Measurements from ENCODE around the gene CACNA2D1. TPM values are rescaled to one million over a fixed set of nuclear protein-coding genes. Genes with fewer than 3 reads are reported as not detected.
A peak's percentile ranks its signal among the peaks of the same experiment; 100 is the strongest.

The CACNA2D1 gene
- polyA plus RNA-seq, 1 experiment, result 19.5 TPM

DNA sequence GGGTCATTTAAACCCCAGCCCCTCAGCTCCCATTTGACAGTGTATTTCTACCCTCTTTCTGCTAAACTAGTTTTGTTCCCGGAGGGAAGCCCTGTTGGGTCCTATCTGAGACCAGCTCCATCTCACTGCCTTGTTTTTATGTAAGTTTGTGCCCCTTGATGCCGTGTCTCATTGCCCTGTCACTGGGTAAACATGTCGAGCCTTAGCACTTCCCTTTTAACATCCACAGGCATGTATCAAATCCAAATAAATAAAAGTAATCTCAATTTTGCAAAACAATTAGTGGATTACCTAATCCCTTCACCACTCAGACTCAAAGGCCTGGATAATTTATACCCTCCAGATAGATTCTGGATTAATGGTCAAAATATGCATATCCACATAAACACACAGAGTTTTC is 115.7 kb downstream of the CACNA2D1 start:
- ChIA-PET CTCF (no interaction called here), POLR2A (no interaction called here)
- DNase-seq (ENCODE audit: low read depth, low spot score), result no peak
- Histone ChIP-seq H3K27me3 (ENCODE audit: control insufficient read depth, insufficient read depth, low read length) (no peaks in the 10 kb centered on the region), H3K27ac (ENCODE audit: low read depth, low read length) (no peak overlapping the region), H3K4me3 (ENCODE audit: low read depth, low read length) (no peak overlapping the region), H3K9me3 (ENCODE audit: control insufficient read depth, insufficient read depth, low read length) (no peaks in the 10 kb centered on the region)
- TF ChIP-seq, protein P1, sequence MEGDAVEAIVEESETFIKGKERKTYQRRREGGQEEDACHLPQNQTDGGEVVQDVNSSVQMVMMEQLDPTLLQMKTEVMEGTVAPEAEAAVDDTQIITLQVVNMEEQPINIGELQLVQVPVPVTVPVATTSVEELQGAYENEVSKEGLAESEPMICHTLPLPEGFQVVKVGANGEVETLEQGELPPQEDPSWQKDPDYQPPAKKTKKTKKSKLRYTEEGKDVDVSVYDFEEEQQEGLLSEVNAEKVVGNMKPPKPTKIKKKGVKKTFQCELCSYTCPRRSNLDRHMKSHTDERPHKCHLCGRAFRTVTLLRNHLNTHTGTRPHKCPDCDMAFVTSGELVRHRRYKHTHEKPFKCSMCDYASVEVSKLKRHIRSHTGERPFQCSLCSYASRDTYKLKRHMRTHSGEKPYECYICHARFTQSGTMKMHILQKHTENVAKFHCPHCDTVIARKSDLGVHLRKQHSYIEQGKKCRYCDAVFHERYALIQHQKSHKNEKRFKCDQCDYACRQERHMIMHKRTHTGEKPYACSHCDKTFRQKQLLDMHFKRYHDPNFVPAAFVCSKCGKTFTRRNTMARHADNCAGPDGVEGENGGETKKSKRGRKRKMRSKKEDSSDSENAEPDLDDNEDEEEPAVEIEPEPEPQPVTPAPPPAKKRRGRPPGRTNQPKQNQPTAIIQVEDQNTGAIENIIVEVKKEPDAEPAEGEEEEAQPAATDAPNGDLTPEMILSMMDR (IDR thresholded peaks at IDR 0.05; ENCODE audit: low read depth, low read length), result no peak

DNA sequence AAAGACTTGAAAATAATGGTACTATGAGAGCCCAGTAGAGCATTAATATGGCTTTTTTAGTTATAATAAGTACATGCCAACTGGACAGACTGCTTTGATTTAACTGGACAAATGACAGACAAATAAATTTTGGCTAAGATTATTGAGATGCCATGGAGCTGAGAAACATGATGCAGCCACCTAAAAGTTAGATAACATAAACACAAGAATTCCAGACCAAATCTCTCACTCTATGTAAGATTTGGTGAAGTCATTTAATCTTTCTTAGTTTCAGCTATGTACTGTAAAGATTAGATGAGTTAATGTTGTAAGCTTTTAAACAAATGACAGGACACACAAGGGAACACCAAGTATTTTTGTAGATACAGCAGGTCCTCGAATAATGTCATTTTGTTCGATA is 118.2 kb downstream of the CACNA2D1 start:
- Histone ChIP-seq H3K9me3 (ENCODE audit: control insufficient read depth, insufficient read depth, low read length) (no peaks in the 10 kb centered on the region), H3K27ac (ENCODE audit: low read depth, low read length) (no peak overlapping the region), H3K4me3 (ENCODE audit: low read depth, low read length) (no peak overlapping the region), H3K27me3 (ENCODE audit: control insufficient read depth, insufficient read depth, low read length) (no peaks in the 10 kb centered on the region)
- peak; percentile 16 for DNase-seq (ENCODE audit: low read depth, low spot score)
- TF ChIP-seq, protein P1 (IDR thresholded peaks at IDR 0.05; ENCODE audit: low read depth, low read length), result no peak
- ChIA-PET POLR2A (interaction anchor here (0.5 to 0.7 kb wide), 2 partner anchors 104 to 216 kb away, joined by 3 read pairs; no protein-coding TSS in a partner anchor), CTCF (interaction anchor here (1.9 kb wide), 1 partner anchor 156 kb away, joined by 4 read pairs; no protein-coding TSS in a partner anchor)

DNA sequence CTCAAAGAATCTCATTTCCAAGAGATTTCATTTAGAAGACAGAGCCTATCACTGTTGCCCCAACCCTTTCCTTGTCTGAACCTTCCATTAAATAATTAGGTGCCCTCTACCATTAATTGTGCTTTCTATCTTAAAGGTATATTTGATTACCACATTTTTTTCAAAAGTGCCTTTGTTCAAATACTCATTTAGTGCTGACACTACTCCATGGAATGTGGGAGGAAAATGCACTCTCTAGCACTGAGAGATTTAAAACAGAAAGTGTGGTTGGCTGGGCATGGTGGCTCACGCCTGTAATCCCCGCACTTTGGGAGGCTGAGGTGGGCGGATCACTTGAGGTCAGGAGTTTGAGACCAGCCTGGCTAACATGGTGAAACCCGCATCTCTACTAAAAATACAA is 119.8 kb downstream of the CACNA2D1 start:
- ChIA-PET POLR2A (no interaction called here), CTCF (interaction anchor here (0.6 kb wide), 1 partner anchor 1150 kb away, joined by 3 read pairs; no protein-coding TSS in a partner anchor)
- H3K4me3 ChIP-seq (ENCODE audit: low read depth, low read length), result no peak overlapping the region
- DNase-seq (ENCODE audit: low read depth, low spot score), result no peak
- no peaks in the 10 kb centered on the region for H3K27me3 ChIP-seq (ENCODE audit: control insufficient read depth, insufficient read depth, low read length)
- TF ChIP-seq, protein P1 (IDR thresholded peaks at IDR 0.05; ENCODE audit: low read depth, low read length), result no peak
- H3K27ac ChIP-seq (ENCODE audit: low read depth, low read length), result no peak overlapping the region
- H3K9me3 ChIP-seq (ENCODE audit: control insufficient read depth, insufficient read depth, low read length), result no peaks in the 10 kb centered on the region

DNA sequence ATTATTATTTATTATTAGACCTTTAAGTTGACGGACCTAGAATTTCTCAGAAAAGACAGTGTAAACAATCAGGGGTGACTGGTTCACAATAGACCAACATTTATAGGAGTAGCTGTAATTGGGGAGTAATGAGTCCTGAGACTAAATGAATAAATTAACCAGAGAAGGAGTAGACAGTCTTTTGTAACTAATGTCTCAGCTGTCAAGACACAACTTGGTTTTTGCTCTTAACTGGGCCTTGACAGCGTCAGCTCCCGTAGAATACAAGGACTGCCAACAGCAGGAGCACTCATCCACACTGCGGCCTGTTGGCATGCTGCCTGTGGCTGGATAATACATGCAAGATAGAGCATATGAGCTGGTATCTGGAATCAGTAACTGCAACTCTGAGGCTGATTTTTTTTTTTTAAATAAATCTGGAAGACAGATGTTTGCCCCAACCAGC is 123.9 kb downstream of the CACNA2D1 start:
- CTCF ChIA-PET, result no interaction called here
- Histone ChIP-seq H3K9me3 (ENCODE audit: control insufficient read depth, insufficient read depth, low read length) (no peaks in the 10 kb centered on the region), H3K27me3 (ENCODE audit: control insufficient read depth, insufficient read depth, low read length) (no peaks in the 10 kb centered on the region), H3K4me3 (ENCODE audit: low read depth, low read length) (no peak overlapping the region), H3K27ac (ENCODE audit: low read depth, low read length) (no peak overlapping the region)
- TF ChIP-seq, protein P1 (IDR thresholded peaks at IDR 0.05; ENCODE audit: low read depth, low read length), result no peak
- DNase-seq (ENCODE audit: low read depth, low spot score), result peak; percentile 50
- POLR2A ChIA-PET, result interaction anchor here (0.6 kb wide), 2 partner anchors 142 to 155 kb away, joined by 3 to 5 read pairs; no protein-coding TSS in a partner anchor

DNA sequence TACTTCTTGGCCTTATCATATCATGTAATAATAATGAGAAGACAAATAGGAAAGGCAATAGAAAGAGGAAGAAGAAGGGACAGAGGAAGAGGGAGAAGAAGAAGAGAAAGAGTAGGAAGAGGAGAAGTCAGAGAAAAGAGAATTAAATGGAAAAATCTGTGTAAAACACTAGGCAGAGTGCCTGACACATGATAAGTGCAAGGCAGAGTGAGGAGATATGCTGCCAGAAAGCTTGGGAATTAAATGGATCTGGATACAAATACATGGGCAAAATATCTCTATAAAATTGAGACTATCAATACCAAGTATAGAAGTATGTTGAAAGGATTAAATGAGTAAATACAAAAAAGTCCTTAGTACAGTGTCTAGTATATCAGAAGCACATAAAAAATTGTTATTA is 124.8 kb downstream of the CACNA2D1 start:
- no peak overlapping the region for H3K4me3 ChIP-seq (ENCODE audit: low read depth, low read length)
- H3K9me3 ChIP-seq (ENCODE audit: control insufficient read depth, insufficient read depth, low read length), result no peaks in the 10 kb centered on the region
- no peak overlapping the region for H3K27ac ChIP-seq (ENCODE audit: low read depth, low read length)
- TF ChIP-seq, protein P1 (IDR thresholded peaks at IDR 0.05; ENCODE audit: low read depth, low read length), result no peak
- ChIA-PET POLR2A (no interaction called here), CTCF (no interaction called here)
- H3K27me3 ChIP-seq (ENCODE audit: control insufficient read depth, insufficient read depth, low read length), result no peaks in the 10 kb centered on the region
- no peak for DNase-seq (ENCODE audit: low read depth, low spot score)
